Esophagus muscularis mucosa (tissue), 4 donors: ENCODE results near the gene IMPA2. TPM values are rescaled to one million over a fixed set of nuclear protein-coding genes. Genes with fewer than 3 reads are reported as not detected.

Experiments used
- DNase-seq: peaks from one replicate; pipeline ENCODE4 v3.0.0-alpha.2; 2017; ENCODE audit errors: extremely low spot score
- H3K27ac ChIP-seq, 4 donors: fragments of 200-600 bp; sonication (generic); replicated peaks in 1 of 4; 1 replicate in 3 of 4; 2 replicates in 1 of 4; pipeline ENCODE4 v1.5.1; 2016 to 2019; ENCODE audit warnings: mild to moderate bottlenecking in 1 of 4
- H3K27me3 ChIP-seq, 4 donors: fragments of 200-600 bp; sonication (generic); one replicate each; pipeline versions ENCODE4 v1.5.1 to v1.6.0; 2016 to 2019
- H3K36me3 ChIP-seq, 4 donors: fragments of 200-600 bp; sonication (generic); one replicate each; pipeline ENCODE4 v1.5.1; 2016 to 2019
- H3K4me1 ChIP-seq, 4 donors: fragments of 200-600 bp; sonication (generic); one replicate each; pipeline ENCODE4 v1.5.1; 2016 to 2019
- H3K4me3 ChIP-seq, 4 donors: fragments of 200-600 bp; sonication (generic); 1 replicate in 2 of 4; 2 replicates in 2 of 4; pipeline ENCODE4 v1.5.1; 2016 to 2019; ENCODE audit warnings: mild to moderate bottlenecking in 4 of 4, moderate library complexity in 1 of 4
- H3K9me3 ChIP-seq, 4 donors: fragments of 200-600 bp; sonication (generic); 1 replicate in 3 of 4; 2 replicates in 1 of 4; pipeline ENCODE4 v1.5.1; 2016 to 2019
- CTCF ChIP-seq, 3 experiments: fragments of 200-600 bp in 2 of 3; fragments of 450-650 bp in 1 of 3; sonication (generic) in 2 of 3; IDR thresholded peaks; one replicate each; pipeline ENCODE4 v1.5.1; 2017 to 2019; ENCODE audit warnings: antibody characterized with exemption in 3 of 3, mild to moderate bottlenecking in 2 of 3, moderate library complexity in 1 of 3
- EP300 ChIP-seq: sonication (generic); formaldehyde crosslinking; IDR thresholded peaks from one replicate; pipeline ENCODE4 v1.6.1; 2017; ENCODE audit warnings: antibody characterized with exemption
- POLR2A ChIP-seq: fragments of 450-650 bp; IDR thresholded peaks from one replicate; pipeline ENCODE4 v1.6.1; 2017; ENCODE audit warnings: antibody characterized with exemption, moderate library complexity, mild to moderate bottlenecking, low read depth
- POLR2AphosphoS5 ChIP-seq, 2 donors: sonication (generic); formaldehyde crosslinking; IDR thresholded peaks; one replicate each; pipeline ENCODE4 v1.6.1; 2017; ENCODE audit warnings: antibody characterized with exemption in 2 of 2
- WGBS: methylation state at CpG from one replicate; pipeline ENCODE4 v1.1.5; 2018; 5-methylcytosine and 5-hydroxymethylcytosine counted together
- intact Hi-C: fragments of 100-400 bp; cut with DNase I; formaldehyde crosslinking; loops from one replicate; pipeline ENCODE4 v1.15.1; 2023
- total RNA-seq, 4 donors: library from RNA; depleted of rRNA; stranded (reverse); fragments of >200 nt; gene quantifications; one replicate each; pipeline versions ENCODE4 v1.1.0 to v1.2.1, GENCODE V29; 2016

The IMPA2 gene
- total RNA-seq, 4 donors from 2014 or later = 90.1 to 317 (median 165) TPM

GRCh38 chr18:12008181-12008767, 27.0 kb downstream of the IMPA2 start:
- Histone ChIP-seq H3K4me1 (peaks cover 0 to 7% (median 3%) of the 10 kb centered on the region in 4 donors), H3K27me3 (no peaks in the 10 kb centered on the region), H3K27ac (no peak overlapping the region), H3K4me3 (no peak overlapping the region), H3K9me3 (no peaks in the 10 kb centered on the region), H3K36me3 (peaks cover 34 to 79% (median 70%) of the 10 kb centered on the region in 4 donors)
- no peak for DNase-seq
- no peak for TF ChIP-seq POLR2AphosphoS5 (IDR thresholded peaks at IDR 0.05)
- intact Hi-C loops = no loop called here
- WGBS = 88% methylated on average over 13 of the region's 13 CpGs

- WGBS = 80% methylated on average over 5 of the region's 6 CpGs
- Histone ChIP-seq H3K36me3 (peaks cover 32 to 86% (median 73%) of the 10 kb centered on the region in 4 donors), H3K9me3 (no peaks in the 10 kb centered on the region), H3K4me3 (no peak overlapping the region), H3K27me3 (no peaks in the 10 kb centered on the region), H3K27ac (no peak overlapping the region), H3K4me1 (peaks cover 2 to 15% (median 5%) of the 10 kb centered on the region in 4 donors)
- TF ChIP-seq POLR2A = no peak
- TF ChIP-seq CTCF (IDR thresholded peaks at IDR 0.05) = no peak
- no peak for TF ChIP-seq EP300
- no peak for TF ChIP-seq POLR2AphosphoS5 (IDR thresholded peaks at IDR 0.05)
- intact Hi-C loops = no loop called here
- no peak for DNase-seq
Observed at GRCh38 chr18:12008842-12009580, 27.7 kb downstream of the IMPA2 start.

- DNase-seq = no peak
- Histone ChIP-seq H3K36me3 (peaks cover 31 to 90% (median 79%) of the 10 kb centered on the region in 4 donors), H3K9me3 (no peaks in the 10 kb centered on the region), H3K27ac (no peak overlapping the region), H3K27me3 (no peaks in the 10 kb centered on the region), H3K4me1 (peaks cover 8 to 21% (median 12%) of the 10 kb centered on the region in 4 donors), H3K4me3 (no peak overlapping the region)
- intact Hi-C loops = no loop called here
- TF ChIP-seq CTCF (IDR thresholded peaks at IDR 0.05) (no peak), EP300 (no peak), POLR2A (no peak), POLR2AphosphoS5 (IDR thresholded peaks at IDR 0.05) (no peak)
- WGBS = 90% methylated on average over 12 of the region's 12 CpGs
Observed at GRCh38 chr18:12009581-12010140, 28.4 kb downstream of the IMPA2 start.

GRCh38 chr18:12010187-12010802, 29.0 kb downstream of the IMPA2 start:
- no peak for TF ChIP-seq POLR2A
- TF ChIP-seq CTCF (IDR thresholded peaks at IDR 0.05) = no peak
- no peak for TF ChIP-seq EP300
- no peak for TF ChIP-seq POLR2AphosphoS5 (IDR thresholded peaks at IDR 0.05)
- H3K27me3 ChIP-seq = no peaks in the 10 kb centered on the region
- H3K27ac ChIP-seq = no peak overlapping the region
- H3K4me1 ChIP-seq = peaks cover 15 to 28% (median 18%) of the 10 kb centered on the region in 4 donors
- H3K9me3 ChIP-seq = no peaks in the 10 kb centered on the region
- intact Hi-C loops = no loop called here
- 91% methylated on average over 13 of the region's 14 CpGs for WGBS
- H3K4me3 ChIP-seq = no peak overlapping the region
- DNase-seq = no peak
- peaks cover 24 to 89% (median 76%) of the 10 kb centered on the region in 4 donors for H3K36me3 ChIP-seq
